ENCODE data around the gene OR13G1.
"Not testable (repeated sequence)": the region's sequence is repeated elsewhere in the genome, so short reads cannot be mapped to it uniquely, and the experiment has no call there.

Gene OR13G1, protein sequence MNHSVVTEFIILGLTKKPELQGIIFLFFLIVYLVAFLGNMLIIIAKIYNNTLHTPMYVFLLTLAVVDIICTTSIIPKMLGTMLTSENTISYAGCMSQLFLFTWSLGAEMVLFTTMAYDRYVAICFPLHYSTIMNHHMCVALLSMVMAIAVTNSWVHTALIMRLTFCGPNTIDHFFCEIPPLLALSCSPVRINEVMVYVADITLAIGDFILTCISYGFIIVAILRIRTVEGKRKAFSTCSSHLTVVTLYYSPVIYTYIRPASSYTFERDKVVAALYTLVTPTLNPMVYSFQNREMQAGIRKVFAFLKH

GRCh38 chr1:247679639-247680038, at the start of gene OR13G1:
Gene OR13G1, minus strand, starts transcription at chr1:247679739. Its CDS starts 6,698 bp downstream, at chr1:247673041.
- DNase-seq (ENCODE audit: low spot score), result no peak

DNA sequence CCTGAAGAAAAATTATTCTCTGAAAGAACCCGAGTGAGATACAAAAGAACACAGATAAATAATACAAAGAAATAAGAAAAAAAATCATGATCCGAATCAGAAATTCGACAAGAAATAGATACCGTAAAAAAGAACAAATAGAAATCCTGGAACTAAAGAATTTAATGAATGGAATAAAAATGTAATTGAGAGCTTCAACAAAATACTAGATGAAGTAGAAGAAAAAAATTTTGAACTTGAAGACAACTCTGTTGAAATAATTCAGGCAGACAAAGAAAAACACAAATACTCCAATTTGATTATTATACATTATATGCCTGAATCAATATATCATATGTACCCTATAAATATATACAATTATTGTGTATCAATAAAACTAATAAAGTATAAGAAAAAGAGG, 41.7 kb upstream of the OR13G1 start:
- DNase-seq (ENCODE audit: low spot score), result no peak

- DNase-seq (ENCODE audit: low spot score), result no peak
Measured at GRCh38 chr1:247716546-247716945, 37.0 kb upstream of the OR13G1 start, which contains the start of gene OR6F1. Gene OR6F1, minus strand, starts transcription at chr1:247716646. Its CDS starts 3,891 bp downstream, at chr1:247712755.

DNA sequence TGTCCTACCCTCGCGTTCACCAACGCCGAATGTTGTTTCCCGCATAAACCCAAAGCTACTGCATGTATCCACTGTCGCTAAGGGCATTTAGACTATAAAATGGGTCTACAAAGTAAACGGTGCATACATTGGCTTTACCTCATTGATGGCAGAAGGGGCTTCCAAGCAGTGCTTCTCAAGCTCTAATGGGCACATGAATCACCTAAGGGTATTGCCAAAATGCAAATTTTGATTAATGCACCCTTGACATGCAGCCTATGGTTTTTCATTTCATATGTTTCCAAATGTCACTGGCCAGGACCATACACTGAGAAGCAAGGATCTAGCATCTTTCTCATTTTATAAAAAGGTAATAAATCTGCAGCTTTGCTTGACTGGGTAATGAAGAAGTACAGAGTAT, 34.2 kb upstream of the OR13G1 start:
- DNase-seq (ENCODE audit: low spot score), result no peak

DNA sequence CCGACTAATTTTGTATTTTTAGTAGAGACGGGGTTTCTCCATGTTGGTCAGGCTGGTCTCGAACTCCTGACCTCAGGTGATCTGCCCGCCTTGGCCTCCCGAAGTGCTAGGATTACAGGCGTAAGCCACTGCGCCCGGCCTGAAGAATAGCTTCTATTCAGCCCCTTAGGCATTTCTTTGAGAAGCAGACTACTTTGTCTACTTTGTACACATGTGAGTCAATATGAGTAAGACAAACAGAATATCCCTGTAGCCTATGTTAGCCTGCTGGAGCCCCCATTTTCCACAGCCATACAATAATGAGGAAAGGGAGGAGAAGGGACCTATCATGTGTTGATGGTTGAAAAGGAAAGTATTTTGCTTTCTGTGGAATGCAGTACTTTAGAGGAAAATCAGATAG, 31.1 kb upstream of the OR13G1 start:
- DNase-seq (ENCODE audit: low spot score), result not testable (repeated sequence)

- no peak for DNase-seq (ENCODE audit: low spot score)
Measured at GRCh38 chr1:247701338-247701737, 21.8 kb upstream of the OR13G1 start.

GRCh38 chr1:247681288-247681897, 1.9 kb upstream of the OR13G1 start:
- DNase-seq (ENCODE audit: low spot score), result no peak

DNA sequence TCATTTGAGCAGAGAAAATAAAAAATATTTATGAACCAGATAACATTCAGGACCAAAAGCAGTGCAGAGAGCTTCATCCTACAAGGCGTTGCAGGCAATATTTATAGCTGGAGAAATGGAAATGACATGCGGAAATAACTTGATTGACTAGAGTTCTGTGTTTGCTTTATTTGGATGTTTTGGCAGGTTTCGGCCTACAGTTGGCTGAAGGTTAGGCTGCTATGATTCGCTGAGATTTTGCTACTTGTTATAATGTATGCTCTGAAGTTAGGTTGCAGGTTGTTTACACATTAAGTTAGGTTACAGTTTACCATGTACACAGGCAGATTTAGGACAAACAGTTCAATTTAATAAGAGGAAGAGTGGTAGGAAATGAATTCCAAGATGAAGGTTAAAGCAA, 632 bp upstream of the OR13G1 start:
- DNase-seq (ENCODE audit: low spot score), result no peak

- no peak for DNase-seq (ENCODE audit: low spot score)
Measured at GRCh38 chr1:247669225-247669624, 10.3 kb downstream of the OR13G1 start.

DNA sequence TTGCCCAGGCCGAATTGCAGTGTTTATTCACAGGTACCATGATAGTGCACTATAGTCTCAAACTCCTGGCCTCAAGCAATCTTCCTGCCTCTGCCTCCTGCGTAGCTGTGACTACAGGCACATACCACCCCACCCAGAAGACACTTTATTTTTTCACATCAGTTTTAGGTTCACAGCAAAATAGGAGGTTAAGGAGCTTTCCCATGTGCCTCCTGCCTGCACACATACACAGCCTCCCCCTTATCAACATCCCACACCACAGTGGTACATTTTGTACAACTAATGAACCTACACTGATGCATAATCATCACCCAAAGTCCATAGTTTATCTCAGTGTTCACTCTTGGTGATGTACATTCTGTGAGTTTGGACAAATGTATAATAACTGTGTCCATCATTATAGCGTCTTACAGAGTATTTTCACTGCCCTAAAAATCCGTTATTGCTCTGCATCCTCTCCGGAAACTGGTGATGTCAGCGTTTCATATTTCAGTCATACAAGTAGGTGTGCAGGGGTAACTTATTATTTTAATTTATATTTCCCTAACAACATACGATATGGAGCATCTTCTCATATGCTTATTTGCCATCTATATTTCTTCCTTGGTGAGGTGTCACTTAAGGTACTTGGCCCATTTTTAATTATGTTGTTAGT, 23.2 kb downstream of the OR13G1 start:
- DNase-seq (ENCODE audit: low spot score), result no peak

- no peak for DNase-seq (ENCODE audit: low spot score)
Measured at GRCh38 chr1:247653040-247653439, 26.5 kb downstream of the OR13G1 start.

GRCh38 chr1:247647864-247648263, 31.7 kb downstream of the OR13G1 start:
- no peak for DNase-seq (ENCODE audit: low spot score)

DNA sequence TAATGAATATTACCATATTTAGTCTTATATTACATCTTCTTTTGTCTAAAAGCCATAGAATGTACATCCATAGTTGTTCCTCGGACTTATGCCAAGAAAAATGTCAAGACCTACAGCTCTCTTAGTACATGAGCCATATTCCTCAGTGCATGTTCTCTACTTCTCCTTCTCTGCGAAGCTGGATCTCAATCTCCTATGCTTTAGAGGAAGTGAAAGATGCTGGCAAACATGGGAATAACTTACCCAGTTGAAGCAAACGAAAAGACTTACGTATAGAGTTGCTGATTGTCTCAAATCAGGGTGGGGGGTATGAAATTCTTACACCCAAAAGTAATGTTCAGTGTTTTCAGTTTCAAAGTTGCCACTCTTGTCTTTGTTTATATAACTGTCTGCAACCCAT, 32.7 kb downstream of the OR13G1 start:
- DNase-seq (ENCODE audit: low spot score), result no peak

DNA sequence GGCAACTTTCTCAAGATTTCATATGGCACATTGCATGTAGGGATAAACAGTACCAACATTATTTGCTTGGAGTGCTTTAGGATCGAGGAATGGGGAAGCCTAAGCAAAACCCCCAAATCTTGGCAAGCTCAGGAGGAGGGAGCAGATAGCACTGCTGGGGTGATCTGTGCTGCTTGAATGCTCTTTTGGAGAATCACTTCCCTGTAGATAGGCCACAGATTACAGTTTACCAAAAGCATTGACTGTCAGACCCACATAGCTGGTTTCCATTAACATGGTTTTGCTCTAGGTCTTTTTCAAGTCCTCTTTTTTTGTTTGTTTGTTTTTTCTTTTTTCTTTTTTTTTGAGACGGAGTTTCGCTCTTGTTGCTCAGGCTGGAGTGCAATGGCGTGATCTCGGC, 36.8 kb downstream of the OR13G1 start:
- DNase-seq (ENCODE audit: low spot score), result no peak

DNA sequence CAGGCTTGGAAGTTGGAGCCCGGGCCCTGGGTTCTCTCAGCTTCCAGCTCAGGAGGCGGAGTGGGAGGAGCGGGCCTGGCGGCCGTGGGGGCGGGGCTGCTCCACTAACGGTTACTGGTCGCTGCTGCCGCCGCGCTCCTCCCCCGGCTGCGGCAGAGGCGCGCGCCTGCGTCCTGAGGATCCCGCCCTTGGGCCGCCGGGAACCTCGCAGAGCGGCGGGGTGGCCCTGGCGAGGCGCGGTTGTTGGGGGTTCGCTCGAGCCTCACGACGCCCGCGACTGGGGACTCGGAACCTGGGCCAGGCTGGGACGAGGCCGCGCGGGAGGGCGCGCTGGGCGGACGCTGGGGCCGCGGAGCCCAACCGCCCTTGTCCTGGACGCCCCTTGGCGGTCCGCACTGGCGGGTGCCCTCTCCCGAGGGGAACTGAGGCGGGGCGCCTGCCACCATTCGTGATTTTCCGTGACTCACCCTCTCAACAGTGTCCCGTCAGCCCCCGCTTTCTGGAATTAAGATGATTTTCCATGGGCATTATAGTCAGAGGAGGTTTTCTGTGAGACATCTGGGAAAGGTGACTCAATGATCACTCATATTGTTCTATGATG, 40.1 kb downstream of the OR13G1 start:
- peak; percentile 67 for DNase-seq (ENCODE audit: low spot score)

GRCh38 chr1:247638781-247639180, 40.8 kb downstream of the OR13G1 start:
- no peak for DNase-seq (ENCODE audit: low spot score)

DNA sequence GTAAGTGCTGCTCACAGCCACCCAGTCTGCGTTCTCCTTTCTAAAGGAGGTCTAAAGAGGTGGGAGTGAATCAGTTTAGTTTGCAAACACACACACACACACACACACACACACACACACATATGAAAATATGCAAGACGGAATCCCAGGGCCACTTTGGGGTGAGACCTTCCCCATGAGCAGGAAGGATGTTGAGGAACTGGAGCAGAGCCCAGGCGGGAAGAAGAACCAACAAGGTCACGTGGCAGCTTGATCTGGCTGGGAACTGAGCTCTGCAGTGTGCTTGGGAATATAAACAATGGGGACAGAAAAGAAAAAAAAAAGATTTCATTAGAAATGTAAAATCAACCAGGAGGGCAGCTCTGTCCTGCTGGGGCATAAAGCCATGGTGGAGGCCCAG, 41.5 kb downstream of the OR13G1 start:
- DNase-seq (ENCODE audit: low spot score), result no peak

GRCh38 chr1:247627951-247628350, 51.6 kb downstream of the OR13G1 start:
- DNase-seq (ENCODE audit: low spot score), result no peak
